LNCaP clone FGC (cell line): Measurements from ENCODE around the gene NAB2.

Experiments
- DNase-seq: peaks from one replicate; pipeline ENCODE4 v3.0.0-alpha.2; 2011; ENCODE audit warnings: low read depth
- H3K4me3 ChIP-seq: 2 replicates; pipeline ENCODE4 v1.5.1; 2011; ENCODE audit warnings: mild to moderate bottlenecking, low read depth, low read length, control low read depth
- CTCF ChIP-seq: IDR thresholded peaks from 2 replicates; pipeline ENCODE4 v1.5.1; 2012; ENCODE audit warnings: mild to moderate bottlenecking; ENCODE audit not compliant: control insufficient read depth, insufficient read depth; ENCODE audit errors: extremely low read depth

NAB2 gene

DNA sequence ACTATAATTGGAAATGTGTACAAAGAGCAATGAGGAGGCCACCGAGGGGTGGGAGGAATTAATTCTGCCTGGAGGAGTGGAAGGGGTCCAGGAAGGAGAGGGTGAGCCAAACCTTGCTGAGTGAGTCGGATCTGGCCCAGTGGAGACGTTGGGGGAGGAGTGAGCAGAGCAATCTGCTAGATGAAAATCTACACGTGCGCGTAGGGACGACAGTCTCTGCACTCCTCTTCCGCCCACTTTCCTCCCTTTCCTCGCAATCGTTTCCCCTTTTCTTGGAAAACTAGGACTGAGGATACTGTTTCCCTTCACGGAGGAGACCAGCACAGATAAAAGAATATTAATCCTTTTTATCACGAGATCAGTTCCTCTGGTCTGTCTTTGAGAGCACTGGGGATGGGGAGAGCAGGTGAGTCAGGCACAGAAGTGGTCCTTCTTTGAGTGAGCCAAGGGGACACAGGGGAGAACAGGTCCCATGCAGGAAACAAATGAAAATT lies 2.9 kb upstream of the NAB2 start:
- no peak for TF ChIP-seq CTCF

GRCh38 chr12:57086493-57087009 lies 2.4 kb upstream of the NAB2 start:
- no peak for TF ChIP-seq CTCF

More for the DNA sequence above, 2.9 kb upstream of the NAB2 start:
- no peak overlapping the region for H3K4me3 ChIP-seq
- DNase-seq = no peak

GRCh38 chr12:57087010-57087690 lies 1.8 kb upstream of the NAB2 start:
- peak overlapping the region; percentile 58 for H3K4me3 ChIP-seq
- TF ChIP-seq CTCF = no peak
- DNase-seq = no peak

More at GRCh38 chr12:57086493-57087009, 2.4 kb upstream of the NAB2 start:
- H3K4me3 ChIP-seq = peak overlapping the region; percentile 58
- DNase-seq = no peak

DNA sequence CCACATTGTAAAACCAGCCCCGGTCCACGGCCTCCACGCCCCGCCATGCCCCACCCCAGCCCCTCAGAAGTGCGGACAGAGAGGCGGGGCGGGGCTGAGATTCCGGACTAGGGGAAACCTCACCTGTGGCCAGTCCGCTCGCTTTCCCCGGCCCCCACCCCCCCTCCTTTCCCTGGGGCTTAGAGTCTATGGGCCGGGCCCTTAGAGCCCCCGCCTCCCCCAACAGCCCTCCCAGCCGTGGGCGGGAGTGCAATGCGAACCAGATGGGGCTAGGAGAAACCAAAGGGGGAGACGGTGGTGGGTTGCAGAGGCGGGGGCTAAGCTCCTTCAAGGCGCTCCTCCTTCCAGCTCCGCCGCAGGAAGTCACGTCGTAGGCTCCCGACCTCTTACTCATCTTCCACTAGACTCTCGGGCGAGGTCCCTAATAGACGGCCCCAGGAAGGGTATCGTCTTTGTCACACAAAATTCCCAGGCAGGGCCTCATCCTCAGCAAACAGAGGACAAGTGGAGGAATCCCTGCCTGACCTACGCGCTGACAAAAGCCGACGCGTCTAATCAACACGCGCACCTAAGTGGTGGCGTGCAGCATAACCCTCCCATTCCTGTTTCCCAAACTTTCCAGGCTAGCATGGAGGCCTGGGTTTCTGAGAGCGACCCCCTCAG lies 1.1 kb upstream of the NAB2 start:
- H3K4me3 ChIP-seq = peak overlapping the region; percentile 58
- no peak for DNase-seq
- TF ChIP-seq CTCF = no peak

GRCh38 chr12:57089271-57090245 lies 644 bp downstream of the NAB2 start:
- no peak for DNase-seq
- H3K4me3 ChIP-seq = peak overlapping the region; percentile 76
- TF ChIP-seq CTCF = no peak

GRCh38 chr12:57090490-57090889 lies 1.6 kb downstream of the NAB2 start:
- H3K4me3 ChIP-seq = no peak overlapping the region
- TF ChIP-seq CTCF = no peak
- no peak for DNase-seq
